ENCODE results near the gene RECQL. TPM values are rescaled to one million over a fixed set of nuclear protein-coding genes. Genes with fewer than 3 reads are reported as not detected.

Gene RECQL
- total and polyA plus RNA-seq, 9 of the 15 experiments (the other 6 are each of a cell fraction or from before 2014, with no cell fraction given) = 22.2 to 44.7 (median 28.5) TPM

DNA sequence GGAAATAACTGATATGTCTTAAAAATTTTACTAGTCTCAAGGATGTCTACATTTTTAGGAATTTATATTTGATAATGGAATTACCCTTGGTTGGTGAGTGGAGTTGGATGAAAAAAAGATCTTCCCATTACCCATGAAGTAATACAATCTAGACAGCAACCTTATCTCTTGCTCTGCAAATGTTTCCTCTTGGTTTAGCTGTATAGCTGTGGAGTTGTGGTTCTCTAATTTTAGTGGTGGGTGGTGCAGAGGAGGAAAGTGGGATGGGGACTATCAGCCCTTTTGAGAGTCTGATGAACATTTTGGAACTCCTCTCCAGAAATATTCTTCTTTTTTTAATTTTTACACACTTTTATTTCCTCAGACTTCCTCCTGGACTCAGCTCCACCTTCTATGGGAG, 41.7 kb upstream of the RECQL start (continued):
- no peak for TF ChIP-seq YY1 (IDR thresholded peaks at IDR 0.05; ENCODE audit: borderline replicate concordance in 1 of 3, control insufficient read depth in 1 of 3, extremely low read depth in 1 of 3, insufficient read depth in 3 of 3, insufficient read length in 1 of 3, insufficient replicate concordance in 2 of 3, low read depth in 1 of 3, low read length in 2 of 3)

GRCh38 chr12:21542403-21542802, 41.0 kb upstream of the RECQL start:
- peaks cover 0 to 4% of the 10 kb centered on the region in 2 experiments; a peak in 2 of 5 replicates for H3K27me3 ChIP-seq (ENCODE audit: control insufficient read depth in 2 of 2, insufficient read depth in 2 of 2, low read length in 2 of 2)
- ChIA-PET POLR2A (no interaction called here), CTCF (ENCODE audit: low intra/inter-chr PET ratio) (no interaction called here)
- intact Hi-C loops (cut with micrococcal nuclease) = no loop called here
- H3K4me2 ChIP-seq (ENCODE audit: insufficient read depth, low read length) = no peak overlapping the region
- H3K9ac ChIP-seq (ENCODE audit: insufficient read depth in 1 of 2, low read depth in 2 of 2, low read length in 2 of 2) = no peak overlapping the region
- in situ Hi-C loops (cut with MboI) = no loop called here
- H3K4me1 ChIP-seq (replicated peaks in 1 of 2; ENCODE audit: control insufficient read depth in 2 of 2, insufficient read depth in 2 of 2, low read length in 2 of 2) = no peaks in the 10 kb centered on the region
- no peaks in the 10 kb centered on the region for H3K36me3 ChIP-seq (ENCODE audit: control insufficient read depth, insufficient read depth, low read length)
- ATAC-seq (no peak), FAIRE-seq (no peak), DNase-seq (ENCODE audit: extremely low read depth in 1 of 4, low spot score in 3 of 4) (no peak)
- no peaks in the 10 kb centered on the region for H3K9me3 ChIP-seq (replicated peaks; ENCODE audit: control insufficient read depth, insufficient read depth, low read depth, low read length)
- H2AFZ ChIP-seq (ENCODE audit: low read depth, low read length) = no peak overlapping the region
- no peak overlapping the region for H3K27ac ChIP-seq (ENCODE audit: extremely low read depth, low read depth, low read length)
- no peaks in the 10 kb centered on the region for H3K79me2 ChIP-seq (ENCODE audit: control insufficient read depth, insufficient read depth, low read length)
- 7% methylated on average over 3 of the region's 5 CpGs for WGBS (ENCODE audit: insufficient coverage, low coverage, missing lambda C conversion rate)
- no peaks in the 10 kb centered on the region for H4K20me1 ChIP-seq (replicated peaks; ENCODE audit: control insufficient read depth, insufficient read depth, low read length)
- TF ChIP-seq HDGF (IDR thresholded peaks at IDR 0.05) (no peak), ELK1 (CRISPR knock-in tag; IDR thresholded peaks at IDR 0.05) (no peak), SAFB (IDR thresholded peaks at IDR 0.05; ENCODE audit: borderline replicate concordance, low read depth, low read length) (no peak)
- no peak overlapping the region for H3K4me3 ChIP-seq
- no TSS peak for BruUV-seq (replicated peaks)
- no peaks in the 10 kb centered on the region for H3K9me1 ChIP-seq (ENCODE audit: control insufficient read depth, insufficient read depth, low read length)
